DND-41 (cell line): ENCODE results near the gene TRIM32.
A peak's percentile ranks its signal among the peaks of the same experiment; 100 is the strongest.

ENCODE experiments used
- ATAC-seq: fragments of 200-7000 bp; cut with Tn5 transposase; 3 replicates; pipeline ENCODE4 v1.9.1; 2021; ENCODE audit warnings: low read depth; ENCODE audit not compliant: insufficient read depth
- DNase-seq: peaks from one replicate; pipeline ENCODE4 v3.0.0-alpha.2; 2020
- H2AFZ ChIP-seq: 2 replicates; pipeline ENCODE4 v1.6.0; 2012; ENCODE audit warnings: low read depth, low read length
- H3K27ac ChIP-seq: 2 replicates; pipeline ENCODE4 v1.5.1; 2012; ENCODE audit warnings: low read length, inconsistent platforms
- H3K27me3 ChIP-seq: fragments of 200-600 bp; sonication (generic); 2 replicates; pipeline ENCODE4 v1.6.0; 2012; ENCODE audit warnings: low read length, mild to moderate bottlenecking, inconsistent platforms; ENCODE audit not compliant: insufficient read depth, poor library complexity
- H3K36me3 ChIP-seq: 2 replicates; pipeline ENCODE4 v1.5.1; 2012; ENCODE audit warnings: low read length, inconsistent platforms; ENCODE audit not compliant: insufficient read depth
- H3K4me1 ChIP-seq: 2 replicates; pipeline ENCODE4 v1.5.1; 2012; ENCODE audit warnings: mild to moderate bottlenecking, low read length; ENCODE audit not compliant: insufficient read depth
- H3K4me2 ChIP-seq: 2 replicates; pipeline ENCODE4 v1.6.0; 2012; ENCODE audit warnings: mild to moderate bottlenecking, moderate library complexity, low read length, inconsistent platforms; ENCODE audit not compliant: insufficient read depth
- H3K4me3 ChIP-seq, 2 experiments: fragments of 200-600 bp in 1 of 2; shearing (Covaris generic) in 1 of 2; 2 replicates each; pipeline ENCODE4 v1.5.1; 2012 to 2016; ENCODE audit warnings: inconsistent platforms in 2 of 2, low read length in 2 of 2, mild to moderate bottlenecking in 2 of 2, low read depth in 1 of 2, moderate library complexity in 1 of 2
- H3K79me2 ChIP-seq: 2 replicates; pipeline ENCODE4 v1.6.0; 2012; ENCODE audit warnings: low read length, inconsistent platforms; ENCODE audit not compliant: insufficient read depth
- H3K9ac ChIP-seq: 2 replicates; pipeline ENCODE4 v1.6.0; 2012; ENCODE audit warnings: low read depth, mild to moderate bottlenecking, inconsistent platforms, low read length, moderate library complexity
- H3K9me3 ChIP-seq: 2 replicates; pipeline ENCODE4 v1.5.1; 2012; ENCODE audit warnings: low read length, moderate library complexity, mild to moderate bottlenecking, inconsistent platforms; ENCODE audit not compliant: insufficient read depth, severe bottlenecking
- H4K20me1 ChIP-seq: 2 replicates; pipeline ENCODE4 v1.6.0; 2012; ENCODE audit warnings: low read length; ENCODE audit not compliant: insufficient read depth
- CTCF ChIP-seq: IDR thresholded peaks from 2 replicates; pipeline ENCODE4 v1.5.1; 2012; ENCODE audit warnings: borderline replicate concordance, low read length, moderate library complexity, mild to moderate bottlenecking; ENCODE audit not compliant: poor library complexity, severe bottlenecking; ENCODE audit errors: extremely low read depth
- EZH2 ChIP-seq: IDR thresholded peaks from 3 replicates; pipeline ENCODE4 v1.6.1; 2012; ENCODE audit warnings: borderline replicate concordance, low read depth, mild to moderate bottlenecking, moderate library complexity, low read length, inconsistent platforms; ENCODE audit not compliant: severe bottlenecking

The TRIM32 gene

GRCh38 chr9:116715751-116716150 lies 28.6 kb downstream of the TRIM32 start:
- H3K27ac ChIP-seq = no peak overlapping the region

GRCh38 chr9:116716438-116716837 lies 29.3 kb downstream of the TRIM32 start:
- TF ChIP-seq EZH2 = no peak
- no peak for TF ChIP-seq CTCF
- Histone ChIP-seq H3K4me1 (peaks cover 15% of the 10 kb centered on the region), H3K9ac (no peak overlapping the region), H3K27me3 (peaks cover 4% of the 10 kb centered on the region), H3K79me2 (no peaks in the 10 kb centered on the region), H3K4me3 (no peak overlapping the region), H3K9me3 (no peaks in the 10 kb centered on the region), H2AFZ (no peak overlapping the region), H3K27ac (no peak overlapping the region), H3K4me2 (no peak overlapping the region), H4K20me1 (no peaks in the 10 kb centered on the region), H3K36me3 (no peaks in the 10 kb centered on the region)
- DNase-seq (no peak), ATAC-seq (no peak)

More at GRCh38 chr9:116715751-116716150, 28.6 kb downstream of the TRIM32 start:
- no peak overlapping the region for H3K4me3 ChIP-seq
- H3K4me1 ChIP-seq = peaks cover 15% of the 10 kb centered on the region
- H3K79me2 ChIP-seq = no peaks in the 10 kb centered on the region
- H2AFZ ChIP-seq = no peak overlapping the region
- no peaks in the 10 kb centered on the region for H3K36me3 ChIP-seq
- H3K27me3 ChIP-seq = peaks cover 4% of the 10 kb centered on the region
- no peak for ATAC-seq
- H3K9me3 ChIP-seq = no peaks in the 10 kb centered on the region
- H3K9ac ChIP-seq = no peak overlapping the region
- no peak for DNase-seq
- H4K20me1 ChIP-seq = no peaks in the 10 kb centered on the region
- no peak overlapping the region for H3K4me2 ChIP-seq
- TF ChIP-seq EZH2 (no peak), CTCF (no peak)

- DNase-seq = peak; percentile 24
- H3K4me2 ChIP-seq = peak overlapping the region; percentile 33; the same call in 1 of the 2 replicates
- H3K9ac ChIP-seq = no peak overlapping the region
- no peaks in the 10 kb centered on the region for H4K20me1 ChIP-seq
- no peaks in the 10 kb centered on the region for H3K79me2 ChIP-seq
- no peak overlapping the region for H3K27ac ChIP-seq
- H3K4me1 ChIP-seq = peaks cover 15% of the 10 kb centered on the region
- ATAC-seq = peak; percentile 96
- no peak for TF ChIP-seq EZH2
- no peak for TF ChIP-seq CTCF
- H2AFZ ChIP-seq = no peak overlapping the region
- H3K4me3 ChIP-seq = no peak overlapping the region
- H3K36me3 ChIP-seq = no peaks in the 10 kb centered on the region
- H3K9me3 ChIP-seq = no peaks in the 10 kb centered on the region
- peaks cover 4% of the 10 kb centered on the region for H3K27me3 ChIP-seq
Measured at GRCh38 chr9:116717150-116717549, 30.0 kb downstream of the TRIM32 start.

GRCh38 chr9:116718111-116718510 lies 31.0 kb downstream of the TRIM32 start:
- Histone ChIP-seq H3K4me2 (no peak overlapping the region), H4K20me1 (no peaks in the 10 kb centered on the region), H3K36me3 (no peaks in the 10 kb centered on the region), H2AFZ (no peak overlapping the region), H3K27ac (no peak overlapping the region), H3K79me2 (no peaks in the 10 kb centered on the region), H3K4me1 (peaks cover 15% of the 10 kb centered on the region), H3K9ac (no peak overlapping the region), H3K9me3 (no peaks in the 10 kb centered on the region), H3K27me3 (peaks cover 4% of the 10 kb centered on the region), H3K4me3 (no peak overlapping the region)
- no peak for DNase-seq
- ATAC-seq = no peak
- TF ChIP-seq CTCF (no peak), EZH2 (no peak)
